Inferior parietal cortex (tissue), 1 donor: Measurements from ENCODE around the gene CDK19.

Experiments used
- DNase-seq: peaks from one replicate; pipeline ENCODE4 v3.0.0-alpha.2; 2016; ENCODE audit errors: extremely low spot score

The CDK19 gene

DNA sequence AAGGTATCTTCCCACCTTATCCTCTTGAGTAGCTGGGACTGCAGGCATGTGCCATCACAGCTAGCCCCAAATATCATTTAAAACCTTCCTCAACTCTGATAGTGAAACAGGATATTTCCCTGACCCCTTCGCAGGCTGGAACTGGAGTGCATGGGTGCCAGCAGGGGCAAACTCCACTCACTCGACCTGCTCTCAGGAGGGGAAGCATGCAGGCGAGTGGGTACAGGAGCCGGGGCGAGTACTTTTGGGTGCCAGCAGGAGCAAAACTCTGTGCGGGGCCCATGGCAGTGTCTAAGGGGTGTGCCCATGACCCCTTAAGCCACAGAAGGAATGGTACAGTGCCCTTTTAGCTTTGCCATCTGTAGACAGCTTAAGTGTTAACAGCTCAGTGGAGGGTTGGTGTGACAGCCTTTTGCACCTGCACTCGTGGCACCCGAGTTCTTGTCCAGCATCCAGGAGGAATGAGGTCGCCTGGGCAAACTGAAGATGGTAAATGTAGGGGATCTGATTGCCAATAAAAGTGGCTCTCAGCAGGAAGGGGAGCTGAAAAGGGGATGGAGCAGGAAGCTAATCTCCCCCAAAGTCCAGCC, 155.1 kb downstream of the CDK19 start:
- no peak for DNase-seq

DNA sequence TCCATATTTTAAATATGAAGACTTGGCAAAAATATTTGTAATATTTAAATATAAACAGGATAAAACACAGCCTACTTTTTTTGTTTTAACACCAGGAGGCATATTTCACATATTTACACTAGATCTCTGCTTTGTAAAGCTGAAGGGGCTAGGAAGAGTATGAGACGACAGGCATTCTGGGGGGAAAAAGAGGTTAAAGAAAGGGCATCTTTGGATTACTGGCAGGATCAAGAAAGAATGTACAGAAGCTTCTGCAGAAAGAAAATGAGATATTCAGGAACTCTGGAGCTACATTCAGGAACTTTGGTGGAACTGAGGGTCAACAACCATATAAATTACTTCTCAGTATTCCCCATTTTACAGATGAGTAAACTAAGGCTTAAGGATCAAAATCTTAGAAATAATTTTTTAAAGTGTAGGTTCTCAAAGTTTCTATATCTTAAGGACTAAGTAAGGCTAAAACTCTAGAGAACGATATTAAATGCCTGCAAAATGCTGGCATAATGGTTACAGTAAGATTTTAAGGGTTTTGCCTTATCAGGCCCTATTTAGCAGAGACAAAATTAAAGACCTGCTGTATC, 156.5 kb downstream of the CDK19 start:
- DNase-seq: no peak

DNA sequence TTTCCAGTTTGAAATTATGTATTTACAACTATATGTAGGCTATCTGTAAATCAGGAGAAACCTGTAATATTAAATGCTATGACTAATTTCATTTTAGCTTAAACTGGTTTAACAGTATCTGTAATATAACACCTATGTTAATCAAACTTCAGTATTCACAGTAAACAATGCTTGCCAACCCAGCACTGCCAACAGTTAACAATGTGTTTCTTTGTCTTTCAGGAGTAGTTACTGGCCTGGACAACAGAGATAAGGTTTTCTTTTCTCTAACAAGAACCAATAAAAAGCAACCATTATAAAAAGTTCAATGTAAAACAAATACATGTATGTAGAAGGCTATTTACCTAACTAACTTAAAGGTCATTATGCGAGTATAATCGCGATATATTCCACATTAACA, 158.8 kb downstream of the CDK19 start:
- DNase-seq: no peak

DNA sequence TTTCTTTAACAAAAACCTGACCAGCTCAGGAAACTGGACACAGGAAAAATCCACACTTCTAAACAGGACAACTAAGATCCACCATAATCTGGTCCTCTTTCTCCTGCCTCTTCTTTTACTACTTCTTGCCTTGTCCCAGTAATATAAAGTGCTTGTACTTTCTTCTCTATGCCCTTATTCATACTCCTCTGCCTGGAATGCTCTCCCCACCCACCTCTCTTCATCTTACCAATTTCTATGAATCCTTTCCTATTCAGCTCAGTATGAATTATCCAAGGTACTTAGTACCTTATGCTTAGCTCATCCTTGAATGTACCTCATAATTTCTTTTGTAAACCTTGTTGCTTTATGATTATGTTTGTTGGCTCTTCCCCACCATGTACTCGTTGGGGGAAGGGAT, 159.4 kb downstream of the CDK19 start:
- DNase-seq: no peak

GRCh38 chr6:110654096-110654820, 161.0 kb downstream of the CDK19 start:
- no peak for DNase-seq

DNA sequence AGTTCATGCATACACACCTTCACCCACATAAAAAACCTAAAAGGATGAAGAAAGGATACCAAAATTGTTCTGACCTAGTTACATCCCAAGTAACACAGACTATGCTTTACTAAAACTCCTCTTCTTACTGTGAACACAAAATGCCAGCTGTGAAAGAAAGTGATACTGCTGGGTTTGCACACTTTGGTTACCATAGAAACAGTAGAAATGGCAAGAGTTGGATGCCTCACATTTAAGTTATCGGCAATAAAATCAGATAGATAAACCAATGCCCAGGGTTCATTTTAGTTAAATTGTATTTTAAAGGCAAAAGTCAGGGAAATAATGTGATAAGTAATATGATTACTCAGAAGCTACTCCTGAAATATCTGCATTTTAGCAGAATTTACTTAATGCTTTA, 161.9 kb downstream of the CDK19 start:
- DNase-seq: no peak

GRCh38 chr6:110652520-110652919, 162.7 kb downstream of the CDK19 start:
- no peak for DNase-seq

- no peak for DNase-seq
Measured at GRCh38 chr6:110650755-110651154, 164.5 kb downstream of the CDK19 start.

GRCh38 chr6:110649704-110650103, 165.6 kb downstream of the CDK19 start:
- no peak for DNase-seq

- DNase-seq: no peak
Measured at GRCh38 chr6:110646951-110647910, 168.0 kb downstream of the CDK19 start.

GRCh38 chr6:110646419-110646698, 168.9 kb downstream of the CDK19 start:
- DNase-seq: no peak

- no peak for DNase-seq
Measured at GRCh38 chr6:110645685-110646418, 169.4 kb downstream of the CDK19 start.

- DNase-seq: no peak
Measured at GRCh38 chr6:110643175-110643574, 172.1 kb downstream of the CDK19 start.

- no peak for DNase-seq
Measured at GRCh38 chr6:110642711-110643110, 172.6 kb downstream of the CDK19 start.

DNA sequence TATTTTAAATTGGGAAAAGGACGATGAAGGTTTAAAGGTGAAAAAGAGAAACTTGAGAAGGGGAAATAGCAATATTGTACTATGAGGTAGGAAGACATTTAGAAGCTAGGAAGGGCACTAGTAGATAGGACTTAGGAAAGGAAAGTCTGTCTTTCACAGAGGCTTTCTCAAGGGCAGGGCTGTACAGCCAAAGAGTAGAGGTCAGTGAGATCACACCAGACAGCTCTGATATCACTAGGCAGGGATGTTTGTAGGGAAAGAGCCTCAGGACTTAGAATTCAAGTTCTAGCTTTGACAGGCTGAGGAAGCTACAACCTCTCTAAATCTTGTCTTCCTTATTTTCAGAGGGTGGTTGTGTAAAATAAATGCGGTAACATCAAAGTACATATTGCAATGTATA, 178.5 kb downstream of the CDK19 start:
- no peak for DNase-seq

- no peak for DNase-seq
Measured at GRCh38 chr6:110635096-110635495, 180.2 kb downstream of the CDK19 start.

- DNase-seq: no peak
Measured at GRCh38 chr6:110633731-110634213, 181.5 kb downstream of the CDK19 start.

- no peak for DNase-seq
Measured at GRCh38 chr6:110629153-110629552, 186.1 kb downstream of the CDK19 start.

- no peak for DNase-seq
Measured at GRCh38 chr6:110628330-110628729, 186.9 kb downstream of the CDK19 start.

DNA sequence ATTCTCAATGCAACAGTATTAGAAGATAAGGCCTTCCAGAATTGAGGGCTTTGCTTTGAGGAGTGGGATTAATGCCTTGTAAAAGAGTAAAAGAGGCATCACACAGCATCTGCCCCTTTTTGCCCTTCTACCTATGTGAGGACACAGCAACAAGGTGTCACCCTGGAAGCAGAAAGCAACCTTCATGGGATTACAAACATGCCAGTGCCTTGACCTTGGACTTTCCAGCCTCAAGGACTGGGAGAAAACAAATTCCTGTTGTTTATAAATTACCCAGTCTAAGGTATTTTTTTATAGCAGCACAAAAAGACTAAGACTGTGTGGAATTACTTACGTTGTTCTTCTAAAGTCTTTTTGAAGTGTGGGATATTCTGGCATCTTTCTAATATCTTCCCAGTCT, 188.8 kb downstream of the CDK19 start:
- DNase-seq: no peak

GRCh38 chr6:110625883-110626282, 189.4 kb downstream of the CDK19 start:
- no peak for DNase-seq
